Ovary (tissue), 9 donors: Measurements from ENCODE around the gene PTGR2. TPM values are rescaled to one million over a fixed set of nuclear protein-coding genes. Genes with fewer than 3 reads are reported as not detected.

Experiments
- DNase-seq, 5 donors: peaks; one replicate each; pipeline ENCODE4 v3.0.0-alpha.2; 2019 to 2020
- H3K27ac ChIP-seq, 2 donors: fragments of 200-600 bp; one replicate each; pipeline versions ENCODE4 v1.5.1 to v1.8.0; 2019 to 2022
- H3K27me3 ChIP-seq: fragments of 200-600 bp; one replicate; pipeline ENCODE4 v1.8.0; 2022
- H3K36me3 ChIP-seq: fragments of 200-600 bp; sonication (generic); one replicate; pipeline ENCODE4 v1.5.1; 2019
- H3K4me1 ChIP-seq: one replicate; pipeline ENCODE4 v1.8.1; 2013; ENCODE audit warnings: mild to moderate bottlenecking, moderate library complexity; ENCODE audit not compliant: insufficient read depth
- H3K4me3 ChIP-seq: fragments of 200-600 bp; sonication (generic); one replicate; pipeline ENCODE4 v1.5.1; 2017
- H3K9me3 ChIP-seq, 2 donors: fragments of 200-600 bp in 1 of 2; sonication (generic) in 1 of 2; one replicate each; pipeline versions ENCODE4 v1.5.1 to v1.8.1; 2013 to 2019; ENCODE audit warnings: mild to moderate bottlenecking in 1 of 2, moderate library complexity in 1 of 2
- EP300 ChIP-seq: sonication (generic); formaldehyde crosslinking; IDR thresholded peaks from one replicate; pipeline ENCODE4 v1.6.1; 2017; ENCODE audit warnings: antibody characterized with exemption
- POLR2A ChIP-seq: fragments of 450-650 bp; IDR thresholded peaks from one replicate; pipeline ENCODE4 v1.6.1; 2017; ENCODE audit warnings: antibody characterized with exemption, mild to moderate bottlenecking, moderate library complexity
- WGBS, 3 donors: extraction: QIAGEN DNeasy Blood & Tissue Kit in 1 of 3; methylation state at CpG; one replicate each; pipeline versions ENCODE4 v1.1.5 to v1.1.7; 2013 to 2017; 5-methylcytosine and 5-hydroxymethylcytosine counted together
- intact Hi-C, 4 donors: fragments of 100-400 bp; cut with DNase I; formaldehyde crosslinking; loops; one replicate each; pipeline versions ENCODE4 v1.11.0 to v1.15.1; 2022 to 2023
- polyA plus RNA-seq, 2 donors: library from polyadenylated mRNA; stranded (reverse); fragments of 200-250 nt in 1 of 2; fragments of 350-450 nt in 1 of 2; fragmentation: Illumina TruSeq in 1 of 2; extraction: RNeasy Lipid Tissue Mini Kit (QIAGEN cat#74804) in 1 of 2; gene quantifications; one replicate each; pipeline ENCODE4 v1.2.3, GENCODE V29; 2013 to 2014
- total RNA-seq, 7 donors: library from RNA; depleted of rRNA in 2 of 7; stranded (reverse); fragments of >200 nt in 2 of 7; fragmentation: NEBNext Ultra II Directional in 3 of 7; extraction: Animal tissue kit (Norgen Biotek cat#: 25700) in 3 of 7; gene quantifications; one replicate each; pipeline versions ENCODE4 v1.1.0 to v1.2.4, GENCODE V29; 2016 to 2023
- TF ChIP-seq, protein P1 (sequence below), 3 donors: fragments of 450-650 bp in 2 of 3; fragments of 200-600 bp in 1 of 3; IDR thresholded peaks; one replicate each; pipeline versions ENCODE4 v1.5.1 to v1.8.0; 2016 to 2022; ENCODE audit warnings: antibody characterized with exemption in 3 of 3, mild to moderate bottlenecking in 1 of 3
- donor health status: DM: no; HTN: no; CAD: no; lungs with moderate emphysema.
- donor health status: DM: no; HTN: no; CAD: no.
- donor health status: Bipolar disorder and iron deficiency.
- donor health status: DM: yes; HTN: yes; CAD: no.
- donor health status: DM: no; HTN: no; CAD: no.
- donor health status: DM: yes; HTN: yes; CAD: no.

PTGR2 gene
- total and polyA plus RNA-seq, 9 donors: 4.6 to 14.8 (median 10.5) TPM

DNA sequence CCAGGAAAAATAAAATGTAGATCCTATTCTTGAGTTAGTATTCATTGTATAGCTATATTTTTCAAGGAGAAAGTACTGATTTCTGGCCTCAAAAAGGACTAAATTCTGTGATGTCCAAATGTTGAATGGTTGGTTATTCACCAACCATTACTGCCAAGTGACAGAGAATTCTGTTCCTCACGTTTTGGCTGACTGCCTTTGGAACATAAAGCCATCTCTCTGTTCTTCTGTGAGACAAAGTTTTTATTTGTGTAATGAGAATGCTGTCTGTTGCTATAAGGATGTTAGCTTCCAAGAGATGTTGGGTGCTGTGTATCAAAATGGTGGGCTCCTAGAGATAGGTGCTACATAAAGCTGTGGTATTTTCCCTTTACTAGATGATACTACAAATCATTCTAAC is 44.3 kb downstream of the PTGR2 start:
- no peak for DNase-seq
- Histone ChIP-seq H3K36me3 (no peaks in the 10 kb centered on the region), H3K9me3 (no peaks in the 10 kb centered on the region), H3K27me3 (no peaks in the 10 kb centered on the region), H3K27ac (no peak overlapping the region), H3K4me3 (no peak overlapping the region), H3K4me1 (no peaks in the 10 kb centered on the region)
- intact Hi-C loops: no loop called here
- 63 to 76% (median 67%) methylated on average over 1 of the region's 1 CpG for WGBS, 3 donors
- TF ChIP-seq, protein P1, sequence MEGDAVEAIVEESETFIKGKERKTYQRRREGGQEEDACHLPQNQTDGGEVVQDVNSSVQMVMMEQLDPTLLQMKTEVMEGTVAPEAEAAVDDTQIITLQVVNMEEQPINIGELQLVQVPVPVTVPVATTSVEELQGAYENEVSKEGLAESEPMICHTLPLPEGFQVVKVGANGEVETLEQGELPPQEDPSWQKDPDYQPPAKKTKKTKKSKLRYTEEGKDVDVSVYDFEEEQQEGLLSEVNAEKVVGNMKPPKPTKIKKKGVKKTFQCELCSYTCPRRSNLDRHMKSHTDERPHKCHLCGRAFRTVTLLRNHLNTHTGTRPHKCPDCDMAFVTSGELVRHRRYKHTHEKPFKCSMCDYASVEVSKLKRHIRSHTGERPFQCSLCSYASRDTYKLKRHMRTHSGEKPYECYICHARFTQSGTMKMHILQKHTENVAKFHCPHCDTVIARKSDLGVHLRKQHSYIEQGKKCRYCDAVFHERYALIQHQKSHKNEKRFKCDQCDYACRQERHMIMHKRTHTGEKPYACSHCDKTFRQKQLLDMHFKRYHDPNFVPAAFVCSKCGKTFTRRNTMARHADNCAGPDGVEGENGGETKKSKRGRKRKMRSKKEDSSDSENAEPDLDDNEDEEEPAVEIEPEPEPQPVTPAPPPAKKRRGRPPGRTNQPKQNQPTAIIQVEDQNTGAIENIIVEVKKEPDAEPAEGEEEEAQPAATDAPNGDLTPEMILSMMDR (IDR thresholded peaks at IDR 0.05): no peak
- TF ChIP-seq EP300: no peak

DNA sequence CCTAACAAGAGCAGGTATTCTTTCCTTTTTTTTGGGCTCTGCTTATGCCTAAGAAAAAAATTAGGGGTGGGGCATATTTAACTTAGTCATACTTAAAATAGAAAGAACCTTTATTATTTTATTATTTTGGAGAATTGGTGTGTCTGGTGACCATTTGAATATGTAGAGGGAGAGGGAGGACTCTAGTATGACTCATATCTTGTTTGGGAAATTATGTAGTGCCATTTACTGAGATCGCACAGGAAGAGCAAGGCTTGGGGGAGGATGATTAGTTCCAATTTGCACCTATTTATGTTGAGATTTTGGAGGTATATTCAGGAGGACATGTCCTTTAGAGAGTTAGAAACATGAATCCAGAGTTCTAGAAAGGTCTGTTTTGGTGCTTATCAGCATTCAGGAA is 44.9 kb downstream of the PTGR2 start:
- no peak for DNase-seq
- Histone ChIP-seq H3K4me3 (no peak overlapping the region), H3K4me1 (no peaks in the 10 kb centered on the region), H3K27me3 (no peaks in the 10 kb centered on the region), H3K9me3 (no peaks in the 10 kb centered on the region), H3K27ac (no peak overlapping the region), H3K36me3 (no peaks in the 10 kb centered on the region)
- TF ChIP-seq EP300 (no peak), POLR2A (no peak)
- TF ChIP-seq, protein P1 (IDR thresholded peaks at IDR 0.05): no peak
- 20 to 57% (median 36%) methylated on average over 1 of the region's 1 CpG for WGBS, 3 donors
- intact Hi-C loops: no loop called here

DNA sequence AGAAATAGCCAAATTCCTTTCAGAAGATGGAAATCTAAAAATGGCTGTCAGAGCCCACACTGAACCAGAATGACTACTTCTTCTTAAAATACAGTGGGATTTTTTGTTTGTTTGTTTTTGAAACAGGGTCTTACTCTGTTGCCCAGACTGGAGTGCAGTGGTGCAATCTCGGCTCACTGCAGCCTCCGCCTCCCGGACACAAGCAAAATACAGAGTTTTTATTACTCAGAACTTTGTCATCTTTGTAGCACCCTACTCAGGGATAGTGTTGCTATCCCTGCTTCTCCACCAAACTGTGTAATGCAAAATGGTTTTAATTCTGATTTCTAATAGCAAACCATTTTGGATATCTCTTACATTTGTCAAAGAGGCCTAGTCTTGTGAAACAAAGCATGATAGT is 51.4 kb downstream of the PTGR2 start:
- WGBS, 3 donors: 67 to 90% (median 70%) methylated on average over 3 of the region's 3 CpGs
- TF ChIP-seq EP300: no peak
- TF ChIP-seq, protein P1 (IDR thresholded peaks at IDR 0.05): no peak
- no peak for TF ChIP-seq POLR2A
- no peak overlapping the region for H3K27ac ChIP-seq
- H3K4me3 ChIP-seq: no peak overlapping the region
- DNase-seq: no peak
- H3K27me3 ChIP-seq: no peaks in the 10 kb centered on the region
- intact Hi-C loops: no loop called here
- H3K36me3 ChIP-seq: no peaks in the 10 kb centered on the region
- H3K9me3 ChIP-seq: no peaks in the 10 kb centered on the region
- H3K4me1 ChIP-seq: no peaks in the 10 kb centered on the region

DNA sequence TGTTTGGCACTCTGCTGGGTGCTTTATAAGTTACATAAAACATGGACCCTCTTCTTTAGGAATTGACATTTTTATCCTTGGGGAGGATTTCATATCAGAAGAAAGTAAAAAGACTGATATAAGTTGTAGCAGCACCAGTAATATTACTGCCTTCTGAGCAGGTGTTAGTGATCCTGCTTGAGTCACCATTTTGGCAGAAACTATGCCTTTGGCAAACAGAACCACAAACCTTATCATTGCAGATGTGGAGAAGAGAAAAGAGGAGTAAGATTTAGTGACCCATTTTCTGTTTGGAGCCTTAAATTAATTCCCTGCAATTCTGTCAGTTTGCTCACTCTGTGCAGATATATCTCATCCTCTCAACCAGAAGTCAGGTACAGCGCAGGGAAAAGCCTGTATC is 58.0 kb downstream of the PTGR2 start:
- WGBS, 3 donors: 14 to 42% (median 21%) methylated on average over 1 of the region's 1 CpG
- H3K36me3 ChIP-seq: no peaks in the 10 kb centered on the region
- intact Hi-C loops: loop anchor here in 1 of 4 donors (5.0 kb wide), 1 partner anchor 1813 kb away; no protein-coding TSS in a partner anchor
- peaks cover 3% of the 10 kb centered on the region for H3K4me1 ChIP-seq
- no peaks in the 10 kb centered on the region for H3K9me3 ChIP-seq
- H3K27me3 ChIP-seq: no peaks in the 10 kb centered on the region
- H3K4me3 ChIP-seq: no peak overlapping the region
- peak overlapping the region in 1 of 2 donors; percentile 50 for H3K27ac ChIP-seq
- DNase-seq: peak in 1 of 5 donors; percentile 41
- TF ChIP-seq, protein P1 (IDR thresholded peaks at IDR 0.05): no peak
- TF ChIP-seq POLR2A (no peak), EP300 (no peak)

DNA sequence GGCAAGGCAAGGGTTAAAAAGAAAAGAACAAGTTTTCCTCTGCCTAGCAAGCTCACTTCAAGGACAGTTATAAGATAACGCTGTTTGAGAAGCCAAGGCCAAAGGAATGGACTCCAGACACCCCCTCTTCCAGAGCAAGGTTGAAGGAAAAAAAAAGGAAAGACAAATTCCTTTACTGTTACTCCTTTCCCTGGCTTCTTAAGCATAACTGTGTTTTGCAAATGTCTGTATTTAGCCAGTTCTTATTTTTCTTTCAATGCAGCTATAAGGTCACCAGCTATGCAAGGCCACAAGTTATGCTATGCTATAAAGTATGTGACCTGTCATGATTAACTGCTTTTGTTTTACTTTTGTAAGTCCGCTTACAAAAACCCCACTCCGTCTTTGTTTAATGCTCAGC is 61.6 kb downstream of the PTGR2 start:
- no peak overlapping the region for H3K4me3 ChIP-seq
- H3K36me3 ChIP-seq: no peaks in the 10 kb centered on the region
- peaks cover 3% of the 10 kb centered on the region for H3K4me1 ChIP-seq
- no peaks in the 10 kb centered on the region for H3K9me3 ChIP-seq
- peak overlapping the region in 1 of 2 donors; percentile 23 for H3K27ac ChIP-seq
- TF ChIP-seq EP300: no peak
- TF ChIP-seq, protein P1 (IDR thresholded peaks at IDR 0.05): no peak
- no peak for TF ChIP-seq POLR2A
- intact Hi-C loops: no loop called here
- WGBS, 3 donors: 7 to 19% (median 8%) methylated on average over 3 of the region's 3 CpGs
- no peak for DNase-seq
- no peaks in the 10 kb centered on the region for H3K27me3 ChIP-seq
